Peyer's patch (tissue), 4 donors: ENCODE measurements around the gene TMEM252. TPM values are rescaled to one million over a fixed set of nuclear protein-coding genes. Genes with fewer than 3 reads are reported as not detected.

Source experiments
- DNase-seq, 3 donors: peaks; one replicate each; pipeline ENCODE4 v3.0.0-alpha.2; 2017 to 2019
- H3K27ac ChIP-seq, 4 donors: fragments of 200-600 bp; sonication (generic); one replicate each; pipeline ENCODE4 v1.5.1; 2016 to 2019
- H3K27me3 ChIP-seq, 2 donors: fragments of 200-600 bp; sonication (generic); one replicate each; pipeline ENCODE4 v1.5.1; 2019
- H3K36me3 ChIP-seq, 3 donors: fragments of 200-600 bp; sonication (generic); one replicate each; pipeline ENCODE4 v1.5.1; 2016 to 2019
- H3K4me1 ChIP-seq, 4 donors: fragments of 200-600 bp; sonication (generic); one replicate each; pipeline ENCODE4 v1.5.1; 2016 to 2019
- H3K4me3 ChIP-seq, 4 donors: fragments of 200-600 bp; sonication (generic); 1 replicate in 3 of 4; 2 replicates in 1 of 4; pipeline ENCODE4 v1.5.1; 2016 to 2019; ENCODE audit warnings: mild to moderate bottlenecking in 1 of 4
- H3K9me3 ChIP-seq, 4 donors: fragments of 200-600 bp; sonication (generic); one replicate each; pipeline ENCODE4 v1.5.1; 2016 to 2019; ENCODE audit warnings: mild to moderate bottlenecking in 1 of 4
- POLR2A ChIP-seq, 2 donors: fragments of 450-650 bp; IDR thresholded peaks; one replicate each; pipeline ENCODE4 v1.5.1; 2017; ENCODE audit warnings: antibody characterized with exemption in 2 of 2, mild to moderate bottlenecking in 2 of 2, moderate library complexity in 2 of 2
- total RNA-seq, 4 donors: library from RNA; depleted of rRNA; stranded (reverse); fragments of >200 nt; gene quantifications; one replicate each; pipeline ENCODE4 v1.1.0, GENCODE V29; 2016
- TF ChIP-seq, protein P1 (sequence below), 6 experiments: fragments of 450-650 bp in 4 of 6; fragments of 200-600 bp in 2 of 6; sonication (generic) in 1 of 6; IDR thresholded peaks; one replicate each; pipeline ENCODE4 v1.5.1; 2017 to 2019; ENCODE audit warnings: antibody characterized with exemption in 6 of 6, mild to moderate bottlenecking in 3 of 6, moderate library complexity in 1 of 6

TMEM252 gene, protein sequence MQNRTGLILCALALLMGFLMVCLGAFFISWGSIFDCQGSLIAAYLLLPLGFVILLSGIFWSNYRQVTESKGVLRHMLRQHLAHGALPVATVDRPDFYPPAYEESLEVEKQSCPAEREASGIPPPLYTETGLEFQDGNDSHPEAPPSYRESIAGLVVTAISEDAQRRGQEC
- total RNA-seq, result 10 to 100 TPM in 3 of 4 donors, not detected in 1; 47.3 to 66.8 (median 55.3) TPM

DNA sequence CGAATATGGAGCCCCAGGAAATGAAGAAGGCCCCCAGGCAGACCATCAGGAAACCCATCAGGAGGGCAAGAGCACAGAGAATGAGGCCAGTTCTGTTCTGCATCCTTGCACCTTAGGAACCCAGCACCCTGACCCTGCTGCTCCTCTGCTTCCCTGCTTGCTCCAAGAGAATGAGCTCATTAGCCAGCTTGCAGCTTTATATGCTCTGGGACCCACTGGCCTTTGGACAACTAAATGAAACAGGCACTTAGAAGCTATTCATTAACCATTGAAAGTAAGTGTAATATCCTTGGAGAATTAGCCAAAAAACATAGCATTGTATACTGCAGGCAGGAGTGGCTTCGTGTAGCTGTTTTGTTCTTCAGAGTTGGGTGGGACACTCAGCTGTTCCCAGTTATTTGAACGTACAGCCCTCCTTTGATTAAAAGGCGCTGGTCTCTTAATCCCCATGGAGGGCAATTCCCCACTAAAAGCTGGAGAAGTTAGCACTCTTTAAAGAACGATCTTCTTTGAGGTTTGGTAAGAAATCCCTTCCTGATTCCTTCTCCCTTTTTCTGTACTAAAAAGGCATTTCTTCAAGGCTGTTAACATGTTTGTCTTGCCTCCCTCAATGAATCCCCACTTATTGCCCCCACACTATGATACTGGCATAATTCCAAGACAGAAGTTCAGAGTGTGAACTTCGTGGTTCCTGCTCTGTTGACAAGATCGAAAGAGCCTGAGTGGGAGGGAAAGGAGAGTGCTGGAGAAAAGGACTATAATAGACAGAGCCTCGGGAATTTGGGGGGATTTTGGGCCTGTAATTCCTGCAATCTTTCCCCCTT, at the start of gene TMEM252:
Gene TMEM252, minus strand, starts transcription at position 172 of the 824 bp plus-strand sequence. Its CDS starts 69 bp downstream, at position 103.
- DNase-seq, result peak in 2 of 3 donors; percentile 74 to 82
- no peaks in the 10 kb centered on the region for H3K27me3 ChIP-seq
- H3K9me3 ChIP-seq, result no peaks in the 10 kb centered on the region
- H3K4me1 ChIP-seq, result peaks cover 0 to 21% (median 2%) of the 10 kb centered on the region in 4 donors
- H3K4me3 ChIP-seq, result peak within 1 kb of the TSS in 3 of 4 donors; percentile 4 to 54 (median 48)
- peak; percentile 90 to 91 for TF ChIP-seq POLR2A (IDR thresholded peaks at IDR 0.05)
- TF ChIP-seq, protein P1, sequence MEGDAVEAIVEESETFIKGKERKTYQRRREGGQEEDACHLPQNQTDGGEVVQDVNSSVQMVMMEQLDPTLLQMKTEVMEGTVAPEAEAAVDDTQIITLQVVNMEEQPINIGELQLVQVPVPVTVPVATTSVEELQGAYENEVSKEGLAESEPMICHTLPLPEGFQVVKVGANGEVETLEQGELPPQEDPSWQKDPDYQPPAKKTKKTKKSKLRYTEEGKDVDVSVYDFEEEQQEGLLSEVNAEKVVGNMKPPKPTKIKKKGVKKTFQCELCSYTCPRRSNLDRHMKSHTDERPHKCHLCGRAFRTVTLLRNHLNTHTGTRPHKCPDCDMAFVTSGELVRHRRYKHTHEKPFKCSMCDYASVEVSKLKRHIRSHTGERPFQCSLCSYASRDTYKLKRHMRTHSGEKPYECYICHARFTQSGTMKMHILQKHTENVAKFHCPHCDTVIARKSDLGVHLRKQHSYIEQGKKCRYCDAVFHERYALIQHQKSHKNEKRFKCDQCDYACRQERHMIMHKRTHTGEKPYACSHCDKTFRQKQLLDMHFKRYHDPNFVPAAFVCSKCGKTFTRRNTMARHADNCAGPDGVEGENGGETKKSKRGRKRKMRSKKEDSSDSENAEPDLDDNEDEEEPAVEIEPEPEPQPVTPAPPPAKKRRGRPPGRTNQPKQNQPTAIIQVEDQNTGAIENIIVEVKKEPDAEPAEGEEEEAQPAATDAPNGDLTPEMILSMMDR (IDR thresholded peaks at IDR 0.05), result no peak
- H3K36me3 ChIP-seq, result no peaks in the 10 kb centered on the region
- H3K27ac ChIP-seq, result peak within 1 kb of the TSS in 3 of 4 donors; percentile 39 to 81 (median 70)

DNA sequence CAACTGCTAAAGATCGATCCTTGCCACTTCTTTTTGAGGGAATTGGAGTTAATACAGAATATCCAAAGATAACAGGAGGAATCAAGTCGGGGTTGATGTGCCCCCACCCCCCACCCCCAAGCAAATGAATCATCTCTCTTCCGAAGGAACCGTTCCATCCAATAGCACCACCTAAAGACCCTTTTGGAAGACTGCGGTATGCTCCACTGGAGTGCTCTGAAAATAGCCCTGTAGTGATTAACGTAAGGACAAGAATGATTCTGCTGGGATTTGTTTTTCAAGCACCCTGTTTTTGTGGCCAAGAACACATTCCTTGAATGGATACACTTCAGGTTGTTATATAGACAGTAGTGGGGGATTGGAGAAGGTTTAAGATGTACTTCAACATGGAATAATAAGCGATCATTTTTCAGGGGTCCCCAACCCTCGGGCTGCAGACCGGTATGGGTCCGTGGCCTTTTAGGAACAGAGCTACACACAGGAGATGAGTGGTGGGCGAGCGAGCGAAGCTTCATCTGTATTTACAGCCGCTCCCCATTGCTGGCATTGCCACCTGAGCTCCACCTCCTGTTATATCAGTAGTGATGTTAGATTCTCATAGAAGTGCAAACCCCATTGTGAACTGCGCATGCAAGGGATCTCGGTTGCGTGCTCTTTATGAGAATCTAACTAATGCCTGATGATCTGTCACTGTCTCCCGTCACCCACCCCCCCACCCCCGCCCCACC, 44.5 kb upstream of the TMEM252 start:
- Histone ChIP-seq H3K27ac (no peak overlapping the region), H3K4me3 (no peak overlapping the region), H3K27me3 (no peaks in the 10 kb centered on the region), H3K36me3 (no peaks in the 10 kb centered on the region), H3K4me1 (no peaks in the 10 kb centered on the region), H3K9me3 (no peaks in the 10 kb centered on the region)
- no peak for DNase-seq
- TF ChIP-seq POLR2A (IDR thresholded peaks at IDR 0.05), result no peak
- TF ChIP-seq, protein P1 (IDR thresholded peaks at IDR 0.05), result no peak

DNA sequence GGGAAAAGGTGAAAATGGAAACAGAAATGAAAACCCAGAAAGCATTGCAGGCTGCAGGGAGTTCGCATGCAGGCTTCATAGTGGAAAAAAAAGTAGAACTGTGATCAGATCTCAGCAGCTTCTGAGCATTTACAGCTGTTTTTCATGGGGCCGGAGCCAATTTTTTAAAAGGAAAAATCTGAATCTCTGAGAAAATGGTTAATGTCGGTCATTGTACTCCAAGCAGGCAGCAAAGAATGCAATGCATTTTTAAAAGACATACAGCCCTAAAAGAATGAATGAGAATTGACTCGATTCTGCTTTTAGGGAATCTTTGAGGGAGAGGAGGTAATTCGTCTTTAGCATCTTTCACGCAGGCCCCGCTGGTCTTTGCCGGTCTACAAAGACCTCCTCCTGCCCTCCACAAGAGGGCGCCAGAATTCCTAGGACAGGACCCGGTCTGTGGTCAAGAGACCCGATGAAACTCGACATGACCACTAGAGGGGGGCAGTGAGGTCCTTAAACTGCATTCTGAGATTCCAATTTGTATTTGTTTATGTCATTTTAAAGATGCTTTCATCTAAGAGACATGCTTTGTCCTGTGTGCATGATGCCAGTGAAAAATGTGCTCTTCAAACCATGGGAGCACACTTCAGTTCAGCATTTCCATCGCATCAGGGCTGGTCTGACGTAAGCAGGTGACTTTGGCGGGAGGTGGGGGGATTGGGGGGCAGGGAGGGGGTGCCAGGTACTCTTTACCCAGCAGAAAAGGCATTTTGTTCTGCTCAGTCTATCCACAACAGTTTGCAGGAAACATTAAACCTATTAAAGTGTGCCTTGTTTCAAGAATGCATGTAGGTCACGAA, 43.7 kb upstream of the TMEM252 start:
- Histone ChIP-seq H3K4me1 (no peaks in the 10 kb centered on the region), H3K9me3 (no peaks in the 10 kb centered on the region), H3K27me3 (no peaks in the 10 kb centered on the region), H3K4me3 (no peak overlapping the region), H3K27ac (no peak overlapping the region), H3K36me3 (no peaks in the 10 kb centered on the region)
- TF ChIP-seq POLR2A (IDR thresholded peaks at IDR 0.05), result no peak
- TF ChIP-seq, protein P1 (IDR thresholded peaks at IDR 0.05), result peak; percentile 90 to 100 (median 99)
- DNase-seq, result peak; percentile 71 to 93 (median 84)

DNA sequence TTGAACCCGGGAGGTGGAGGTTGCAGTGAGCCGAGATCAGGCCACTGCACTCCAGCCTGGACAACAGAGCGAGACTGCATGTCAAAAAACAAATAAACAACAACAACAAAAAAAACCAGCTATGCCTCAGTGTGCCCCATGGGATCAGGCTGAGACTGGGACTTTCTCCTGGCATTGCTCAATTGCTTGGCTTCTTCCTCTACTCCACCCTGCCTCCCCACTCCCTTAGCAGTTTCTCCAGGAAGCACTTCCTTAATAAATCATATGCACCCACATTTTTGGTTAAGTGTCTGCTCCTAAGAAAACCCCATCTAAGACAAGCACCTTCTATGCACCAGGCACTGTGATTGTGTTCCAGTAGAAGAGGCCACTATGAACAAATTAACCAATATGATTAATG, 41.0 kb upstream of the TMEM252 start:
- Histone ChIP-seq H3K36me3 (no peaks in the 10 kb centered on the region), H3K27me3 (no peaks in the 10 kb centered on the region), H3K4me1 (peaks cover 0 to 11% (median 1%) of the 10 kb centered on the region in 4 donors), H3K27ac (no peak overlapping the region), H3K9me3 (no peaks in the 10 kb centered on the region), H3K4me3 (no peak overlapping the region)
- DNase-seq, result no peak
- TF ChIP-seq, protein P1 (IDR thresholded peaks at IDR 0.05), result no peak
- TF ChIP-seq POLR2A (IDR thresholded peaks at IDR 0.05), result no peak
